Measurements from ENCODE around the gene IPCEF1.

DNA sequence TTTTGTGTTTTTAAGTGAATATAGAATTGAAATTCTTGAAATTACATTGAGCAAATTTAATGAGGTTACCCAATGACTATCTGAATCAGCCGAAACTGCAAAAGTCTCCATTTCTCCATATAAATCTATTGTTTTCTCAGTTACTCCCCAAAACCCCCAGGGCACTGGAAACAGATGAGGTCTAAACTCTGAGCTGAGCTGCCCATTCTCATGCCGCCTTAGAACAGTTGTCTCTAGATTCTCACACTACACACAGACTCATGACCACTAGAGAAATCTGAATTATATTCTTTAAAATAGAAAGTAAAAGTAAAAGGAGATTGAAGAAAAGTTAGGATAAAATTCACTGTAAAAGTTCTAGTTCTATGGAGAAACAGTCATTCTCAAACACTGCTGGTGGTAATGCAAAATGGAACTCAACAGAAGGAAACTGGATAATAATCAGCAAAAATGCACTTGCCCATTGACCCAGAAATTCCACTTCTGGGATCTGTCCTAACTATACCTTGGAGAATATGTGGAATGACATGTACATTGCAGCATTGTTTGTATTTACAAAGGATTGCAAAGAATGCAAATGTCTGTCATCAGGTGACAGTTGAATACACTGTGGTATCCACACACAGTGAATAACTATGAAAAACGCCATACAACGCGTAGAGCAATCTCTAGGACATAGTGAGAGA lies 125.5 kb downstream of the IPCEF1 start:
- TF ChIP-seq POLR2A (IDR thresholded peaks at IDR 0.05; ENCODE audit: low read depth, low read length) (no peak), POLR2AphosphoS5 (IDR thresholded peaks at IDR 0.05; ENCODE audit: low read depth, low read length) (no peak)
